ENCODE measurements around the gene LOXHD1.

The LOXHD1 gene

DNA sequence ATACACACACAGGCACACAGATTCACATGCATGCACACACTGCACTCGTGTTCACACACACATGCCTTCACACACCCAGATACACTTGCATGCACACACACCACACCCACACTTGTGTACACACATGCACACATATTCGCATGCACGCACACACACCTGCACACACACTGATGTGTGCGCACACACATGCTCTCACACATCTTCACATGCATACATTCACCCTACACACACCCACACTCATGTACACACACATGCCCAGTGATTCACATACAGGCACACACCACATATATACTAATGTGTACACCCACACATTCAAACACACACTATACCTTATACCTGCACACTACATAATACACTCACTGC lies 181.6 kb downstream of the LOXHD1 start:
- DNase-seq (ENCODE audit: low spot score), result no peak

DNA sequence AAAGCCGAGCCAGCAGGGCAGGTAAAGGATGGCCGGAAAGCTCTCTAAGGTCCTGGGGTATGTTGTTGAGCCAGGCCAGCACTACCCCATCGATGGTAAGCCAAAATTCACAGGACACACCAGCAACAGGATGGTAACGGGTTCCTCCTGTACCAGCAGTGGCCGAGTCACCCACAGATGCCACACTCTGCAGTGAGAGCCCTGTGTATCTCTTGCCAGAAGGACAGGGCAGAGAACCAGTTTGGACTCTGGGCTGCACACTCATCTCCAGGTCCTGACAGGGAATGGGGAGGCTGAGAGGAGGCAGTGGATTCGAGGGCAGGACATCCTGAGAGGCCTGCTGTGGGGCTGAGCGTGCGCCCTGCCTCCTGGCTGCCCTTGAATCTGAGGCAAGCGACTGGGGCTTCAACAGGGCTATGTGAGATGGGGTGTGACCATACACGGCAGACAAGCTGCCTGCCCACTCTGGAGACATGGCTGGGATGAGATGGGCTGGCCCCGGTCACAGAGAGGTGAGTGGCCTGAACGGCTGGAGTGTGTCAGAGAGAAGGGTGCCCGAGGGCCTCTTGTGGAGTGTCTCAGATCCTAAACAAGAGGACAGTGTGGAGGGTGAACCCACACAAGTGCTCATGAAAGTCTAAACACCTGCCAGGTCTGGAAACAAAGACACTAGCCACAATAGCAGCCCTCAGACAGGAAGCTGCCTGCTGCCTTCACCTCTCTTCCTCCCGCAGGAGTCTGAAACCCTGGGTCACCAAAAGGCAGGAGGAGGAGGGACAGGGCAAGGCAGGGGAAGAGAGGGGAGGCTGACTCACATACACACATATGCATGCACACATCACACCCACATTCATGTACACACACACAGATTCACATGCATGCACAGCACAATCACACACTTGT lies 182.3 kb downstream of the LOXHD1 start:
- no peak for DNase-seq (ENCODE audit: low spot score)

DNA sequence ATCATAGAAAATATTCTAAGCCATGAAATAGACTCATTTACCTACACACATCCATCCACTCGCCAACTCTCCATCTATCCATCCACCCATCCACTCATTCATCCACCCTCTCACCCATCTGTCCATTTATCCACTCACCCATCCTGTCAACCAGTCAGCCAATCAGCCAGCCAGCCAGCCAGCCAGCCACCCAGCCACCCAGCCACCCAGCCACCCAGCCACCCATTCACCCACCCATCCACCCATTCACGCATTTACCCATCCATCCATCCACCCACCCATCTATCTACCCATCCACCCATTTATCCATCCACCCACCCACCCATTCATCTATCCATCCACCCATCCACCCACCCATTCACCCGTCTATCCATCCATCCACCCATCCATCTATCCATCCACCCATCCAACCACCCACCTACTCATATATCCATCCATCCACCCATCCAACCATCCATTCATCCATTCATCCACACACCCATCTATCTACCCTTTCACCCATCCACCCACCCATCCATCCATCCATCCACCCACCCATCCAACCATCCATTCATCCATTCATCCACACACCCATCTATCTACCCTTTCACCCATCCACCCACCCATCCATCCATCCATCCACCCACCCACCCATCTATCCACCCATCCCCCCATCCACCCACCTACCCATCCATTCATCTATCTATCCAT lies 185.1 kb downstream of the LOXHD1 start:
- no peak for DNase-seq (ENCODE audit: low spot score)

- no peak for DNase-seq (ENCODE audit: low spot score)
Observed at GRCh38 chr18:46470714-46471113, 186.3 kb downstream of the LOXHD1 start.

DNA sequence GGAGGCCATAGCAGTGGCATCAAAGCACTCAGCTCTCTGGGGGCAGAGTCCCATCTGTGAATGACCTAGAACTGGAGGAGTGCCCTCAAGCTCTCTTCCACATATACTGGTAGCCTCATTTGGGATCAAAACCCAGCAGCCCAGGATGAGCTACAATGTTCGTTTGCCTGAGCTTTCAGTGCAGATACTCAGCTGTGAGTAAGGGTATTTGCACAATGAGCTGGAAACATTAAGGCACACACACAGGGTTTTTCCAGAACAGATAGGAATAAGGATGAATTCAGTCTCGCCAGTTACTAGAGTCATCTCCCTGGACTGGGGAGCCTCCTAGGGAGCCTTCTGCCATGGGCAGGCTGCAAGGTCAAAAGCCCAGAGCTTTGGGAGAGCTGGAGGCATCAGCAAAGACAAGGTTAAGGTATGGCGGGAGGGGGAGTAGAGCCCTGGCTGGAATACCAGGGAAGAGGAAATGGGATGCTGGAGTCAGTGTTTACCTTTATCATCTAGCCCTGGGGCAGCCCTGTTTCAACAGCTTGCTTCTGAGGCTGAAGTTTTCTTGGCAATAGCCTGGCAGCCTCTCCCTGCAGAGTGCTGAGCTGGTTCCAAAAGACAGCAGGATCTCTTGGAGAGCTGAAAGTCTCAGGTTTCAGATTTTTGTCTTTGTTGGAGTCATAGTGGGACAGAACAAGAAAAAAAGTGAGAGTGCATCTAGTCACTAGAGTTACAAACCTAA lies 187.7 kb downstream of the LOXHD1 start:
- DNase-seq (ENCODE audit: low spot score), result no peak

DNA sequence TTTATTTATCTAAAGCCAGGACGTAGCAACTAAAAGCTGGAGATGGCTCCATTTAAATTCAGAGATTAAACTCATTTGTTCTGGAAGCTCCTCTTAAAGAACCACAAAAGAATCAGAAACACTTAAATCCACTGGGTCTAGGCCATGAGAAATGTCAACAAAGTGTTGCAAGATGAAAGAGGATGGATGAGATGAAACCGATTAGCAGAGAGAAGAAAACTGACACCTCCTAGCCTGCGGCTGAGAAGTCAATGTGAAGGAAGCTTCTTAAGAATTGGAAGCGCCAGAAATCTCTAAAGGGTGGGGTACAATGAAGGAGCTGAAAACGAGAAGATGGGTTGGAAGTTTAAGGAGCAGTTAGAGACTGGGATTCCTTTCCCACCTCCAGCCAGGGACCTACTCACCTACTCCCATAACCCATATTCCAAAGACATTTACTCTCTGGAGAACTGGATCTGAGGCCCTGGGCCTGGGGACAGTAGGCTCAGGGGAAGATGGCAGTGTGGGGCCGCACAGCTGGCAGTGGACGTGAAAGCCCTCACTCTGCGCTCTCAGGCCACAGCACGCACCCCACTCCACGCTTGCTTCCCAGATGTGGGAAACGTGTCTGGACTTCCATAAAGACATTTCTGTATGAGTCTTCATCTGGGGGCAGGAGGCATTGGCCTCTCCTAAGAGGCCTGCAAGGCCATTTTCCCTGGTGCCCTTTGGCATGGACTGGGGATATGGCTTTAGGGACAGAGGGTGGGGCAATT lies 188.4 kb downstream of the LOXHD1 start:
- DNase-seq (ENCODE audit: low spot score), result no peak

DNA sequence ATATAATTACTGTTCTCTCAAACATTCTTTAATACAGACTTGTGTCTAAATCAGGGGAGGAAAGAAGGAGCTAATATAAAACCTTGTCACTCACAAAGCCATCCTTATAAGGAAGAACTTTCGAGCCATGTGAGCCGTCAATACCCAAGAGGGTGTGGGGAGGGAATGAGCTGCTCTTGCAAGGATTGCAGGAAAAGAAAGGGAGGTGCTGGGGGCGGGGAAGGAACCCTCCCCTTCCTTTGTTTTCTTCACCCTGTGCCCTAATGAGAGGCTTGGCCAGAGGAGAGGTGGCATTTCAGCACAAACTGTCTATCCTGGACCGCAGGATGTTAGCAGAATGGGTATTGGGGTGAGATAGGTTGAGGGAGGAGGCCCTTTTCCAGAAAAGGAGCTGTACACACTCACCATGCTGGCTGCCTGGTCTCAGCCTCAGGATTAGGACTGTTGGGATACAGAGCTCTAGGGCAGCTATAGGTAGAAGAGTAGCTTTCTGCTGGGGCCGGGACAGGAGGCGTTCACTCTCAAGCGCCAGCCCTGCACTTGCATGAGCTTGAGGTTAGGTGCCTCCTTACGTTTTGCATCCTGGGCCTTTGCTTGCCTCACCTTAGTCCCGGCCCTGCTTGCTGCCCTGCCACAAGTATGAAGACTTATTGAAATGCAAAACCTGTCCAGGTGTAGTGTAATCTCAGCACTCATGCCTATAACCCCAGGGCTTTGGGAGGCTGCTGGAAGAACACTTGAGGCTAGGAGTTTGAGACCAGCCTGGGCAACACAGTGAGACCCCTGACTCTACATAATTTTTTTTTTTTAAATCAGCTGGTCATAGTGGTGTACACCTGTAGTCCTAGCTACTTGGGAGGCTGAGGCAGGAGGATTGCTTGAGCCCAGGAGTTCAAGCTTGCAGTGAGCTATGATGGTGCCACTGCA lies 190.5 kb downstream of the LOXHD1 start:
- no peak for DNase-seq (ENCODE audit: low spot score)

- DNase-seq (ENCODE audit: low spot score), result no peak
Observed at GRCh38 chr18:46464926-46465655, 191.9 kb downstream of the LOXHD1 start.

GRCh38 chr18:46462523-46462922 lies 194.5 kb downstream of the LOXHD1 start:
- no peak for DNase-seq (ENCODE audit: low spot score)

DNA sequence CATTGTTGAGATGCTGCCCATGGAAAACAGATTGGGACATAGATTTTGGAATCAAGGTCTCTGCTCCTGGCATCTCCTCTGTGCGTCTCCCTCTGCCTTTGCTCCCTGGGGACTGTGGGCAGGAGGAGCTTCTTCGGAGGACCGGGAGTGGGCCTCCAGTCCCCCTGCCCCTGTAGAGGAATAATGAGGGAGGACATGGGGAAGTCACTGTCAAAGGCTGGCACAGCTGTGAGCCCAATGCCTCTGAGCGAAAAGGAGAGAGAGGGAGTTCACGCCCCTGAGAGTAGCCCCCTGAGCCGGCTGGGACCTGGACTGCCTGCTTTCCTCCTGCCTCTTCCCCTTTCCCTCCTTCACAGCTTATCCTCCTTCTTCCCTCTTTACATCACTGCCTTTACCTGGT lies 195.0 kb downstream of the LOXHD1 start:
- DNase-seq (ENCODE audit: low spot score), result no peak

DNA sequence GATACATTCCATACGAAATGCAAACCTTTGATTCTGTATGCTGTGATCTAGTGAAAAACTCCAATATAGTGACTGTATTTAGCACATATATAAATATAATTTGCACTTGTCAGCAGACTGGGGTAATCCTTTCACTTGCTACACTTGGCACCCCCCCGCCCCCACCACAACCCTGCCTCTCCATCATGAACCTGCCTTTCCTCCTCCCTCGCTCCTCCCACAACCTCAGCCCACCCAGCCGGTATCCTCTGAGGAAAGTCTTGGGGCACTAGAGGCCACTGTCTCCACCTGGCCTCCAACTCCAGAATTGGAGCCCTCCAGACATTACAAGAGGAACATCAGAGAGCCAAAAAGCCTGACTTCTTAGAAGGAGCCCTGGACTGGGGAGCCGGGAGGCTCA lies 196.3 kb downstream of the LOXHD1 start:
- DNase-seq (ENCODE audit: low spot score), result no peak

DNA sequence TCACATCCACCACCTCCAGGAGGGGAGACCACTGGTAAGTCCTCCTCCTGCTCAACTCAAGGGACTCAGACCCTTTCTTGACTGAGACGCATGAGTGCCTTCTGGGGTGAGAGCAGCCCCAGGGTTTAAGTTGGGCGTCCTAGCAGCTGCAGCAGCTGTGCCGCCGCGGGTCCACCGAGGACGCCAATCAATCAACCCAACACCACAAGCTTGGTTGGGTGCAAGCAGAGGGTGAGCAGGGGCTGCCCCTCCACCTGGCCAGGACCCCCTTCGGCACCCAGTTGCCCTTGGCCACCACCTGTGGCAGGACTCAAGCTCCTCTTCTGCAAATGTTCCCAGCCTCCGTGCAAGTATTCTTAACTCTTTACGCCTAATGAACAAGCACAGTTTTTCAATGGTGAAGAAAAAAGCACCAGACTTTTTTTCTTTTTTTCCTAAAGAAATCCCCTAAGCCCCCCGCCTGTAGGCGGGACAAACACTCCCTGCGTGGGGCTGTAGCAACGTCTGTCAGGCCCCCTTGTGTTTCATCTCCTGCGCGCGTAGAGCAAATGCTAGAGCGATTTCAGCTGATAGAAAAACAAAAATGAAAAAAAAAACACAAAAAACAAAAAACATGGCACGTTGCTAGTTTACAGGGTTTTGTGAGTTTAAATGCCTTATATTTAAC lies 197.1 kb downstream of the LOXHD1 start:
- no peak for DNase-seq (ENCODE audit: low spot score)

DNA sequence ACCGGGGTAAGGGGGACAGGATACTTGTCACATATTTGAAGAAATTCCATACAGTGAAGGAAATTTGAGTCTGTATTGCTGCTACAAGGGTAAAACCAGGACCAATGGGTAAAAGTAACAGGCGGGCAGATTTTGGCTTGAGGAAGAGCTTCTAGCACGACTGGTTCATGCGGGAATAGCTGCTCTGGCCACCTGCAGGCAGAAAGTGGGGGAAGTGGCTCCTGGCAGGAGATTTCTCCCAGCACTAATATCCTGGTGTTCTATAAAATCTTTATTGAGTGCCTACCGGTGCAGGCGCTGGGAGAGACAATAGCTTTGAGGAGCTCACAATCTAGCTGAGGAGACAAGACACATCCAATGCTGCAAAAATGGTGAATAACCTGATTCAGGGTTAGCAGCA lies 198.5 kb downstream of the LOXHD1 start:
- no peak for DNase-seq (ENCODE audit: low spot score)

GRCh38 chr18:46456691-46457090 lies 200.3 kb downstream of the LOXHD1 start:
- DNase-seq (ENCODE audit: low spot score), result no peak

DNA sequence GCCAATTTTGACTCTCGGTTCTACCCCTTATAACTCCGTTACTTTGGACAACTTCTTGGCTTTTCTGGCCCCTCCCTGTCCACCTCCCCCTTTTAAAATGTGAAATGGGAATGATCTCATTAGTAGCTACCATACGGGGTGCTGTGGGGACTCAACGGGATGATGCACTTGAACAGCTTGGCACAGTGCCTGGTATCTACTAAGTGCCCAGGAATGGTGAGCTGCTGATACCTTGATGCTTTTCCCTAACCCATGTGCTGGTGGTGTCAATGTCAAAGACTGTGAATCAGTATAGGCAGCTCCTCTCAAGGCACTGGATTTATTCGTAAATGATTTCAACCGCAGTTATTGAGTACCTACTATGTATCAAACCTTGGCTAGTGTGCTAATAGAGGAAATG lies 204.2 kb downstream of the LOXHD1 start:
- DNase-seq (ENCODE audit: low spot score), result no peak

GRCh38 chr18:46449499-46449898 lies 207.5 kb downstream of the LOXHD1 start:
- DNase-seq (ENCODE audit: low spot score), result no peak

DNA sequence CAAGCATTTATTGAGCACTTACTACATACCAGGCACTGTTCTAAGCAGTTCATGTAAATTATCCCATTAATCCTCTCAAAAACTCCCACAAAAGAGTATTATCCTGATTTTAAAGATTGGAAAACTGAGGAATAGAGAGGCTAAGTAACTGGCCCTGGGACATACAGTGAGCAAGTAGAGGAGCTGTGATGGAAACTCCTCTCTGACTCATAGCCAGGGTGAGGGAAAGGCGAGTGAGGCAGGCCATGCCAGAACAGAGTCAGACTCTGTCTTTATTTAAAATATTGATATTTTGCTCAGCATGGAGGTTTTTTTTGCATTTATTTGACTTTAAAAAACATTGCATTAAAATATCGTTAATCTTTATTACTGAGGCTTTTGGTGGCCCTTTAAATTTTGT lies 208.0 kb downstream of the LOXHD1 start:
- no peak for DNase-seq (ENCODE audit: low spot score)

- DNase-seq (ENCODE audit: low spot score), result no peak
Observed at GRCh38 chr18:46448347-46448746, 208.7 kb downstream of the LOXHD1 start.

DNA sequence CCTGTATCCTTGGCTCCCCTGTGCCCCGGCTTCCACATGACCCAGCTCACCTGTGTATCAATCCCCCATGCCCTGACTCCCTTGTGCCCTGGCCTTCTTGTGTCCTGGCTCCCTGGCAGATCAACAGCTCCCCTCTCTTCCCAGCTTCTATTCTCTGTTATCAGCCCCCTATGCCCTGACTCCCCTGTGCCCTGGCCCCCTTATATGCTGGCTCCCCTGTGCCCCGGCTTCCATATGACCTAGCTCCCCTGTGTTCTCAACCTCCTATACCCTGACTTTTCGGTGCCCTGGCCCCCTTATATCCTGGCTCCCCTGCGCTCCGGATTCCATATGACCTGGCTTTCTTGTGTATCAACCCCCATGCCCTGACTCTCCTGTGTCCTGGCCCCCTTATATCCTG lies 209.2 kb downstream of the LOXHD1 start:
- no peak for DNase-seq (ENCODE audit: low spot score)

- no peak for DNase-seq (ENCODE audit: low spot score)
Observed at GRCh38 chr18:46447323-46447722, 209.7 kb downstream of the LOXHD1 start.
